IMR-90 (cell line): Measurements from ENCODE around the gene INTS11. TPM values are rescaled to one million over a fixed set of nuclear protein-coding genes. Genes with fewer than 3 reads are reported as not detected.

Experiments used
- ATAC-seq: fragments of 200-7000 bp; cut with Tn5 transposase; 2 replicates; pipeline ENCODE4 v1.9.1; 2020; ENCODE audit warnings: low read depth, mild to moderate bottlenecking, moderate library complexity
- BruUV-seq: library from RNA; stranded (reverse); fragments of 400-500 nt; replicated peaks from 2 replicates; lab custom pipeline; 2021; lab: Mats Ljungman, UMichigan
- CTCF ChIA-PET: fragments of 300-600 bp; formaldehyde crosslinking; extraction: SDS; loops from one replicate; lab custom pipeline; 2021; ENCODE audit warnings: antibody characterized with exemption; lab: Yijun Ruan, JAX
- POLR2A ChIA-PET: fragments of 300-600 bp; sonication (Branson Sonifier 250); formaldehyde crosslinking; loops from one replicate; lab custom pipeline; 2022; ENCODE audit warnings: antibody characterized with exemption; ENCODE audit not compliant: unreplicated experiment; lab: Charles Lee
- DNase-seq: peaks from one replicate; pipeline ENCODE4 v3.0.0; 2013
- H2AFZ ChIP-seq: replicated peaks from 2 replicates; pipeline ENCODE3; 2013; ENCODE audit warnings: low read length, mild to moderate bottlenecking; ENCODE audit not compliant: poor library complexity
- H2AK5ac ChIP-seq: 2 replicates; pipeline ENCODE4 v1.6.1; 2013; ENCODE audit warnings: low read depth, low read length, inconsistent platforms
- H2AK9ac ChIP-seq: replicated peaks from 2 replicates; pipeline ENCODE3; 2013; ENCODE audit warnings: mild to moderate bottlenecking, low read depth, low read length, moderate library complexity; ENCODE audit not compliant: poor library complexity
- H2BK120ac ChIP-seq: 2 replicates; pipeline ENCODE4 v1.6.1; 2013; ENCODE audit warnings: low read depth, low read length, inconsistent platforms
- H2BK15ac ChIP-seq: 3 replicates; pipeline ENCODE4 v1.6.1; 2013; ENCODE audit warnings: low read depth, low read length, inconsistent platforms
- H2BK20ac ChIP-seq: 2 replicates; pipeline ENCODE4 v1.6.1; 2013; ENCODE audit warnings: low read depth, mild to moderate bottlenecking, inconsistent platforms, low read length, moderate library complexity
- H2BK5ac ChIP-seq: 2 replicates; pipeline ENCODE4 v1.6.1; 2013; ENCODE audit warnings: mild to moderate bottlenecking, low read depth, low read length, inconsistent platforms; ENCODE audit not compliant: poor library complexity, severe bottlenecking
- H3K14ac ChIP-seq: replicated peaks from 2 replicates; pipeline ENCODE4 v1.6.1; 2013; ENCODE audit warnings: low read depth, low read length, inconsistent platforms
- H3K18ac ChIP-seq: 2 replicates; pipeline ENCODE4 v1.6.1; 2013; ENCODE audit warnings: low read depth, low read length, control low read depth
- H3K23ac ChIP-seq: 2 replicates; pipeline ENCODE4 v1.6.1; 2013; ENCODE audit warnings: low read depth, low read length, inconsistent platforms
- H3K27ac ChIP-seq: 2 replicates; pipeline ENCODE4 v1.5.1; 2013; ENCODE audit warnings: mild to moderate bottlenecking, control low read depth, low read length; ENCODE audit not compliant: insufficient read depth
- H3K27me3 ChIP-seq: 2 replicates; pipeline ENCODE4 v1.6.1; 2013; ENCODE audit warnings: low read length; ENCODE audit not compliant: control insufficient read depth, insufficient read depth
- H3K36me3 ChIP-seq: 2 replicates; pipeline ENCODE4 v1.6.1; 2013; ENCODE audit warnings: low read length, mixed read lengths; ENCODE audit not compliant: control insufficient read depth, insufficient read depth
- H3K4ac ChIP-seq: 2 replicates; pipeline ENCODE4 v1.6.1; 2013; ENCODE audit warnings: low read depth, low read length, inconsistent platforms
- H3K4me1 ChIP-seq: 2 replicates; pipeline ENCODE4 v1.6.1; 2013; ENCODE audit warnings: low read length, mixed read lengths; ENCODE audit not compliant: control insufficient read depth, insufficient read depth
- H3K4me2 ChIP-seq: 2 replicates; pipeline ENCODE4 v1.6.1; 2013; ENCODE audit warnings: low read depth, mild to moderate bottlenecking, control low read depth, low read length, moderate library complexity
- H3K4me3 ChIP-seq: 2 replicates; pipeline ENCODE4 v1.5.1; 2013; ENCODE audit warnings: low read depth, mild to moderate bottlenecking, control low read depth, low read length, moderate library complexity; ENCODE audit not compliant: insufficient read depth
- H3K56ac ChIP-seq: 2 replicates; pipeline ENCODE4 v1.6.1; 2013; ENCODE audit warnings: low read length, inconsistent platforms; ENCODE audit not compliant: insufficient read depth; ENCODE audit errors: extremely low read depth
- H3K79me1 ChIP-seq, 2 experiments: 2 replicates each; pipeline ENCODE4 v1.6.1; 2013; ENCODE audit warnings: low read length in 2 of 2, inconsistent platforms in 1 of 2, low read depth in 1 of 2
- H3K9ac ChIP-seq: 2 replicates; pipeline ENCODE4 v1.6.1; 2013; ENCODE audit warnings: low read depth, low read length, control low read depth
- H3K9me1 ChIP-seq: 2 replicates; pipeline ENCODE4 v1.6.1; 2013; ENCODE audit warnings: low read length, inconsistent platforms; ENCODE audit not compliant: insufficient read depth
- H3K9me3 ChIP-seq: 2 replicates; pipeline ENCODE4 v1.6.1; 2013; ENCODE audit warnings: low read length; ENCODE audit not compliant: control insufficient read depth, insufficient read depth
- H4K20me1 ChIP-seq: 2 replicates; pipeline ENCODE4 v1.6.1; 2013; ENCODE audit warnings: low read length, inconsistent platforms; ENCODE audit not compliant: insufficient read depth
- H4K5ac ChIP-seq: 2 replicates; pipeline ENCODE4 v1.6.1; 2013; ENCODE audit warnings: mild to moderate bottlenecking, low read depth, low read length, control low read depth
- H4K8ac ChIP-seq, 2 experiments: 2 replicates each; pipeline ENCODE4 v1.6.1; 2013; ENCODE audit warnings: low read depth in 2 of 2, low read length in 2 of 2, control low read depth in 1 of 2, inconsistent platforms in 1 of 2
- H4K91ac ChIP-seq: 2 replicates; pipeline ENCODE4 v1.6.1; 2013; ENCODE audit warnings: low read depth, low read length, inconsistent platforms; ENCODE audit not compliant: insufficient read depth
- BHLHE40 ChIP-seq: fragments of 150-350 bp; IDR thresholded peaks from 2 replicates; pipeline ENCODE4 v1.6.1; 2016; ENCODE audit warnings: mild to moderate bottlenecking, low read depth, low read length
- CEBPB ChIP-seq: IDR thresholded peaks from 2 replicates; pipeline ENCODE4 v1.6.1; 2012; ENCODE audit warnings: low read depth, low read length, improper control_type of control experiment
- FOS ChIP-seq: fragments of 150-350 bp; IDR thresholded peaks from 2 replicates; pipeline ENCODE4 v1.6.1; 2016; ENCODE audit warnings: low read depth, low read length
- MAFK ChIP-seq: IDR thresholded peaks from 2 replicates; pipeline ENCODE4 v1.6.1; 2012; ENCODE audit warnings: low read depth, low read length, improper control_type of control experiment
- MXI1 ChIP-seq: IDR thresholded peaks from 2 replicates; pipeline ENCODE4 v1.6.1; 2012; ENCODE audit warnings: low read depth, mild to moderate bottlenecking, low read length, moderate library complexity, borderline replicate concordance
- NFE2L2 ChIP-seq: fragments of 150-350 bp; IDR thresholded peaks from 2 replicates; pipeline ENCODE4 v1.6.1; 2016; ENCODE audit warnings: low read depth, mild to moderate bottlenecking, low read length
- POLR2A ChIP-seq: IDR thresholded peaks from 2 replicates; pipeline ENCODE4 v1.6.1; 2012; ENCODE audit warnings: mild to moderate bottlenecking, low read depth, low read length
- RAD21 ChIP-seq: IDR thresholded peaks from 2 replicates; pipeline ENCODE4 v1.6.1; 2012; ENCODE audit warnings: low read length, improper control_type of control experiment
- RFX5 ChIP-seq: IDR thresholded peaks from 2 replicates; pipeline ENCODE4 v1.8.0; 2012; ENCODE audit warnings: low read depth, mild to moderate bottlenecking, low read length, moderate library complexity
- SMC3 ChIP-seq: fragments of 150-350 bp; IDR thresholded peaks from 2 replicates; pipeline ENCODE4 v1.6.1; 2016; ENCODE audit warnings: low read depth, mild to moderate bottlenecking, antibody characterized with exemption, low read length, moderate library complexity
- WGBS, 2 experiments: methylation state at CpG; one replicate each; pipeline versions ENCODE4 v1.1.5 to v1.1.7; 2013; ENCODE audit warnings: missing lambda C conversion rate in 2 of 2; ENCODE audit not compliant: insufficient read length in 1 of 2; ENCODE audit errors: extremely low coverage in 2 of 2; 5-methylcytosine and 5-hydroxymethylcytosine counted together
- dilution Hi-C: fragments of 300-500 bp; cut with HindIII; formaldehyde crosslinking; loops from one replicate; pipeline ENCODE4 v1.14.3; 2018; ENCODE audit warnings: low sequenced_read_pairs; ENCODE audit not compliant: unreplicated experiment
- in situ Hi-C: fragments of 300-500 bp; cut with MboI; formaldehyde crosslinking; loops from 3 replicates; pipeline ENCODE4 v1.14.3; 2019; ENCODE audit warnings: low sequenced_read_pairs, inconsistent platforms, mixed read lengths
- intact Hi-C: fragments of 100-400 bp; cut with micrococcal nuclease; formaldehyde crosslinking; loops from 2 replicates; pipeline ENCODE4 v1.10.0; 2022
- polyA plus RNA-seq, 3 experiments: library from polyadenylated mRNA; depleted of rRNA; stranded (reverse); fragments of >200 nt; gene quantifications; 2 replicates each; pipeline ENCODE4 v1.2.3, GENCODE V29; 2012; ENCODE audit warnings: low replicate concordance in 1 of 3
- total RNA-seq: library from RNA; depleted of rRNA; stranded (reverse); fragments of >200 nt; gene quantifications from 2 replicates; pipeline ENCODE4 v1.2.3, GENCODE V29; 2012
- TF ChIP-seq, protein P1 (sequence below): conservative IDR thresholded peaks from 2 replicates; pipeline ENCODE4 v1.5.1; 2012; ENCODE audit warnings: mild to moderate bottlenecking, low read depth, low read length, improper control_type of control experiment
- TF ChIP-seq, protein P2 (sequence below): fragments of 150-350 bp; IDR thresholded peaks from 2 replicates; pipeline ENCODE4 v1.6.1; 2017; ENCODE audit warnings: mild to moderate bottlenecking, antibody characterized with exemption, low read length, low read depth
- TF ChIP-seq, protein P3 (sequence below): fragments of 150-350 bp; IDR thresholded peaks from 2 replicates; pipeline ENCODE4 v1.6.1; 2016; ENCODE audit warnings: low read depth, mild to moderate bottlenecking, low read length, moderate library complexity, borderline replicate concordance

The INTS11 gene
- total and polyA plus RNA-seq, 2 of the 4 experiments (the other 2 are of a cell fraction), result 56.1 to 123 TPM

DNA sequence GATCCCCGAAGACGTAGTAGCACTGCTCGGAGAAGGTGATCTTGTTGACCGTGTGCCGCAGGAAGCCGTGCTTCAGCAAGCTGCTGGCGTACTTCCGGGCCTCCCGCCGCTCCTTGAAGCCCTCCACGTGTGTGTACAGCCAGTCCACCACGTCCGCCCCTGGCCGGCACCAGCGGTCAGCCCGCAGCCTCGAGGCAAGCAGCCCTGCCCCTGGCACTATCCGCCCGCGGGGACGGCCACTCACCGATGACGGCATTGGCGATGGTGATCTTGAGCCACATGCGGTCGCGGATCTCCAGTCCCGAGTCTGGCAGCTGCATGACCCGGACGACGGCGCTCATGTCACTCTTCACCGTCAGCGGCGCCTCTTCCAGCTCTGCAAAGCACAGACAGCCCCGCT lies 13.8 kb upstream of the INTS11 start:
- DNase-seq (no peak), ATAC-seq (no peak)
- BruUV-seq, result no TSS peak
- no peak overlapping the region for H3K56ac ChIP-seq
- no peak overlapping the region for H2AFZ ChIP-seq
- no peak overlapping the region for H2AK5ac ChIP-seq
- H3K4me3 ChIP-seq, result no peak overlapping the region
- H2BK15ac ChIP-seq, result no peak overlapping the region
- H3K9me1 ChIP-seq, result peaks cover 9% of the 10 kb centered on the region
- peaks cover 12 to 21% of the 10 kb centered on the region in 2 experiments for H3K79me1 ChIP-seq
- H2BK20ac ChIP-seq, result no peak overlapping the region
- no peak overlapping the region for H2BK5ac ChIP-seq
- H3K4ac ChIP-seq, result no peak overlapping the region
- H3K18ac ChIP-seq, result no peak overlapping the region
- no peak overlapping the region for H4K8ac ChIP-seq
- in situ Hi-C loops (no loop called here), dilution Hi-C loops (no loop called here), intact Hi-C loops (no loop called here)
- peaks cover 23% of the 10 kb centered on the region for H4K20me1 ChIP-seq
- ChIA-PET CTCF (no interaction called here), POLR2A (no interaction called here)
- TF ChIP-seq FOS (no peak), MAFK (no peak), CEBPB (no peak), NFE2L2 (no peak), SMC3 (no peak), MXI1 (no peak), BHLHE40 (no peak), RFX5 (no peak), RAD21 (no peak), POLR2A (no peak)
- TF ChIP-seq, protein P1, sequence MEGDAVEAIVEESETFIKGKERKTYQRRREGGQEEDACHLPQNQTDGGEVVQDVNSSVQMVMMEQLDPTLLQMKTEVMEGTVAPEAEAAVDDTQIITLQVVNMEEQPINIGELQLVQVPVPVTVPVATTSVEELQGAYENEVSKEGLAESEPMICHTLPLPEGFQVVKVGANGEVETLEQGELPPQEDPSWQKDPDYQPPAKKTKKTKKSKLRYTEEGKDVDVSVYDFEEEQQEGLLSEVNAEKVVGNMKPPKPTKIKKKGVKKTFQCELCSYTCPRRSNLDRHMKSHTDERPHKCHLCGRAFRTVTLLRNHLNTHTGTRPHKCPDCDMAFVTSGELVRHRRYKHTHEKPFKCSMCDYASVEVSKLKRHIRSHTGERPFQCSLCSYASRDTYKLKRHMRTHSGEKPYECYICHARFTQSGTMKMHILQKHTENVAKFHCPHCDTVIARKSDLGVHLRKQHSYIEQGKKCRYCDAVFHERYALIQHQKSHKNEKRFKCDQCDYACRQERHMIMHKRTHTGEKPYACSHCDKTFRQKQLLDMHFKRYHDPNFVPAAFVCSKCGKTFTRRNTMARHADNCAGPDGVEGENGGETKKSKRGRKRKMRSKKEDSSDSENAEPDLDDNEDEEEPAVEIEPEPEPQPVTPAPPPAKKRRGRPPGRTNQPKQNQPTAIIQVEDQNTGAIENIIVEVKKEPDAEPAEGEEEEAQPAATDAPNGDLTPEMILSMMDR, result no peak
- TF ChIP-seq, protein P2, sequence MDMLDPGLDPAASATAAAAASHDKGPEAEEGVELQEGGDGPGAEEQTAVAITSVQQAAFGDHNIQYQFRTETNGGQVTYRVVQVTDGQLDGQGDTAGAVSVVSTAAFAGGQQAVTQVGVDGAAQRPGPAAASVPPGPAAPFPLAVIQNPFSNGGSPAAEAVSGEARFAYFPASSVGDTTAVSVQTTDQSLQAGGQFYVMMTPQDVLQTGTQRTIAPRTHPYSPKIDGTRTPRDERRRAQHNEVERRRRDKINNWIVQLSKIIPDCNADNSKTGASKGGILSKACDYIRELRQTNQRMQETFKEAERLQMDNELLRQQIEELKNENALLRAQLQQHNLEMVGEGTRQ, result no peak
- TF ChIP-seq, protein P3, sequence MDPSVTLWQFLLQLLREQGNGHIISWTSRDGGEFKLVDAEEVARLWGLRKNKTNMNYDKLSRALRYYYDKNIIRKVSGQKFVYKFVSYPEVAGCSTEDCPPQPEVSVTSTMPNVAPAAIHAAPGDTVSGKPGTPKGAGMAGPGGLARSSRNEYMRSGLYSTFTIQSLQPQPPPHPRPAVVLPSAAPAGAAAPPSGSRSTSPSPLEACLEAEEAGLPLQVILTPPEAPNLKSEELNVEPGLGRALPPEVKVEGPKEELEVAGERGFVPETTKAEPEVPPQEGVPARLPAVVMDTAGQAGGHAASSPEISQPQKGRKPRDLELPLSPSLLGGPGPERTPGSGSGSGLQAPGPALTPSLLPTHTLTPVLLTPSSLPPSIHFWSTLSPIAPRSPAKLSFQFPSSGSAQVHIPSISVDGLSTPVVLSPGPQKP, result no peak
- H2AK9ac ChIP-seq, result no peak overlapping the region
- no peak overlapping the region for H3K14ac ChIP-seq
- H3K27ac ChIP-seq, result no peak overlapping the region
- H3K4me2 ChIP-seq, result no peak overlapping the region
- WGBS, 2 experiments, result 98% methylated on average over 27 of the region's 36 CpGs; no CpG with 5 or more reads in 1 of the 2 experiments
- H3K9me3 ChIP-seq, result no peaks in the 10 kb centered on the region
- H3K27me3 ChIP-seq, result no peaks in the 10 kb centered on the region
- no peak overlapping the region for H2BK120ac ChIP-seq
- peaks cover 48% of the 10 kb centered on the region for H3K36me3 ChIP-seq
- H4K5ac ChIP-seq, result no peak overlapping the region
- H4K91ac ChIP-seq, result no peak overlapping the region
- H3K4me1 ChIP-seq, result no peaks in the 10 kb centered on the region
- H3K23ac ChIP-seq, result no peak overlapping the region
- H3K9ac ChIP-seq, result no peak overlapping the region
